Heart left ventricle (tissue), 16 donors: ENCODE measurements around the gene TRIM28. TPM values are rescaled to one million over a fixed set of nuclear protein-coding genes. Genes with fewer than 3 reads are reported as not detected.

Experiments
- ATAC-seq, 4 donors: fragments of 200-7000 bp; cut with Tn5 transposase; one replicate each; pipeline ENCODE4 v1.9.1; 2020 to 2022; ENCODE audit warnings: moderate library complexity in 4 of 4, mild to moderate bottlenecking in 3 of 4, moderate number of reproducible peaks in 1 of 4
- DNase-seq, 5 donors: peaks; one replicate each; pipeline ENCODE4 v3.0.0-alpha.2; 2020
- H3K27ac ChIP-seq, 12 donors: fragments of 200-600 bp; sonication (generic) in 4 of 12; one replicate each; pipeline versions ENCODE4 v1.5.0 to v1.8.0; 2016 to 2022; ENCODE audit warnings: mild to moderate bottlenecking in 2 of 12
- H3K27me3 ChIP-seq, 9 donors: fragments of 200-600 bp; sonication (generic) in 2 of 9; one replicate each; pipeline versions ENCODE4 v1.5.1 to v1.8.0; 2016 to 2022; ENCODE audit warnings: mild to moderate bottlenecking in 3 of 9
- H3K36me3 ChIP-seq, 9 donors: fragments of 200-600 bp; sonication (generic) in 2 of 9; one replicate each; pipeline versions ENCODE4 v1.5.0 to v1.8.0; 2018 to 2022; ENCODE audit warnings: mild to moderate bottlenecking in 2 of 9
- H3K4me1 ChIP-seq, 12 donors: fragments of 200-600 bp; sonication (generic) in 4 of 12; one replicate each; pipeline versions ENCODE4 v1.5.0 to v1.8.0; 2016 to 2022; ENCODE audit warnings: mild to moderate bottlenecking in 3 of 12
- H3K4me3 ChIP-seq, 12 donors: fragments of 200-600 bp; sonication (generic) in 4 of 12; one replicate each; pipeline versions ENCODE4 v1.5.0 to v1.8.0; 2017 to 2022; ENCODE audit warnings: mild to moderate bottlenecking in 9 of 12, moderate library complexity in 4 of 12
- H3K9me3 ChIP-seq, 12 donors: fragments of 200-600 bp; sonication (generic) in 4 of 12; one replicate each; pipeline versions ENCODE4 v1.5.0 to v1.8.0; 2016 to 2022; ENCODE audit warnings: mild to moderate bottlenecking in 1 of 12
- CTCF ChIP-seq, 12 donors: fragments of 200-600 bp; sonication (generic) in 4 of 12; IDR thresholded peaks; one replicate each; pipeline versions ENCODE4 v1.5.0 to v1.8.0; 2018 to 2022; ENCODE audit warnings: antibody characterized with exemption in 12 of 12, mild to moderate bottlenecking in 5 of 12
- POLR2A ChIP-seq, 2 donors: fragments of 450-650 bp; IDR thresholded peaks; one replicate each; pipeline ENCODE4 v1.6.1; 2017; ENCODE audit warnings: antibody characterized with exemption in 2 of 2, mild to moderate bottlenecking in 2 of 2, moderate library complexity in 2 of 2
- WGBS, 4 donors: extraction: QIAGEN DNeasy Blood & Tissue Kit in 2 of 4; methylation state at CpG; one replicate each; pipeline versions ENCODE4 v1.1.5 to v1.1.7; 2013 to 2018; 5-methylcytosine and 5-hydroxymethylcytosine counted together
- intact Hi-C, 10 donors: fragments of 100-400 bp; cut with DNase I; formaldehyde crosslinking; loops; one replicate each; pipeline versions ENCODE4 v1.11.1 to v1.14.2; 2022
- polyA plus RNA-seq, 2 donors: library from polyadenylated mRNA; stranded (reverse); fragments of 200-250 nt; gene quantifications; one replicate each; pipeline ENCODE4 v1.2.3, GENCODE V29; 2013
- total RNA-seq, 9 donors: library from RNA; depleted of rRNA in 2 of 9; stranded (reverse); fragments of >200 nt in 2 of 9; fragmentation: NEBNext Ultra II Directional in 3 of 9; extraction: Animal tissue kit (Norgen Biotek cat#: 25700) in 3 of 9; gene quantifications; one replicate each; pipeline versions ENCODE4 v1.1.0 to v1.2.4, GENCODE V29; 2016 to 2023
- donor health status: ischemic (EF 13 %, LVEDD 7.1; RV severe dilation, severe dysfunction).
- donor health status: healthy with polysubstance abuse.
- donor health status: DM: no; HTN: yes; CAD: no.
- donor health status: DM: no; HTN: no; CAD: no.
- donor health status: ischemic (EF 25% LVEDD 6.9; RV normal size, moderate dysfunction).
- donor health status: ischemic (EF 25% LVEDD 5.7; RV mildly dilated, moderate dysfunction).
- donor health status: healthy.
- donor health status: DM: yes; HTN: yes; CAD: no.
- donor health status: ischemic (EF 35%, LVEDD 5.7; RV mildly dilated, moderate dysfunction).
- donor health status: nonischemic (EF 11% LVEDD 7.7; RV severe dilation, severe dysfunction).
- donor health status: DM: yes; HTN: yes; CAD: no.
- donor health status: PGD.
- donor health status: ischemic (EF 29% LVEDD 5.4; RV normal size, mild dysfunction).
- donor health status: nonischemic (EF 23%, LVEDD 6.1; RV moderate dilation, normal function).

The TRIM28 gene
- total and polyA plus RNA-seq, 11 donors = 88.0 to 265 (median 160) TPM

GRCh38 chr19:58529405-58529804 is 14.5 kb upstream of the TRIM28 start:
- ATAC-seq (no peak), DNase-seq (no peak)
- TF ChIP-seq POLR2A (IDR thresholded peaks at IDR 0.05) = no peak
- TF ChIP-seq CTCF (IDR thresholded peaks at IDR 0.05) = no peak
- no peaks in the 10 kb centered on the region for H3K36me3 ChIP-seq
- H3K4me3 ChIP-seq = no peak overlapping the region
- intact Hi-C loops = no loop called here
- H3K27me3 ChIP-seq = peaks cover 0 to 7% (median 0%) of the 10 kb centered on the region in 9 donors
- no peaks in the 10 kb centered on the region for H3K4me1 ChIP-seq
- H3K27ac ChIP-seq = no peak overlapping the region
- 72 to 79% (median 75%) methylated on average over 3 of the region's 3 CpGs for WGBS, 4 donors
- no peaks in the 10 kb centered on the region for H3K9me3 ChIP-seq

GRCh38 chr19:58531034-58531840 is 12.6 kb upstream of the TRIM28 start:
- Histone ChIP-seq H3K27me3 (peaks cover 0 to 7% (median 0%) of the 10 kb centered on the region in 9 donors), H3K4me1 (no peaks in the 10 kb centered on the region), H3K9me3 (no peaks in the 10 kb centered on the region), H3K36me3 (no peaks in the 10 kb centered on the region), H3K4me3 (no peak overlapping the region), H3K27ac (no peak overlapping the region)
- intact Hi-C loops = no loop called here
- 65 to 75% (median 70%) methylated on average over 10 of the region's 10 CpGs for WGBS, 4 donors
- no peak for ATAC-seq
- TF ChIP-seq POLR2A (IDR thresholded peaks at IDR 0.05) = no peak
- DNase-seq = no peak

- no peak for DNase-seq
- WGBS, 4 donors = 85 to 96% (median 94%) methylated on average over 3 of the region's 3 CpGs
- no peak for ATAC-seq
- Histone ChIP-seq H3K36me3 (no peaks in the 10 kb centered on the region), H3K4me3 (no peak overlapping the region), H3K9me3 (no peaks in the 10 kb centered on the region), H3K27ac (no peak overlapping the region), H3K27me3 (peaks cover 0 to 23% (median 11%) of the 10 kb centered on the region in 9 donors), H3K4me1 (peaks cover 0 to 12% (median 7%) of the 10 kb centered on the region in 12 donors)
- intact Hi-C loops = no loop called here
- TF ChIP-seq CTCF (IDR thresholded peaks at IDR 0.05) (no peak), POLR2A (IDR thresholded peaks at IDR 0.05) (no peak)
These were observed 8.0 kb upstream of the TRIM28 start for GRCh38 chr19:58535857-58536256.

GRCh38 chr19:58536852-58537798 is 6.7 kb upstream of the TRIM28 start:
- H3K4me3 ChIP-seq = no peak overlapping the region
- no peak for TF ChIP-seq CTCF (IDR thresholded peaks at IDR 0.05)
- TF ChIP-seq POLR2A (IDR thresholded peaks at IDR 0.05) = no peak
- H3K4me1 ChIP-seq = peaks cover 0 to 12% (median 7%) of the 10 kb centered on the region in 12 donors
- intact Hi-C loops = no loop called here
- 80 to 91% (median 88%) methylated on average over 8 of the region's 8 CpGs for WGBS, 4 donors
- H3K27ac ChIP-seq = no peak overlapping the region
- ATAC-seq = no peak
- H3K27me3 ChIP-seq = peaks cover 0 to 20% (median 11%) of the 10 kb centered on the region in 9 donors
- H3K36me3 ChIP-seq = no peaks in the 10 kb centered on the region
- no peak for DNase-seq
- H3K9me3 ChIP-seq = no peaks in the 10 kb centered on the region
